Endothelial cell of hepatic sinusoid (primary cell): ENCODE data around the gene LINC01488.

Source experiments
- in situ Hi-C: cut with HindIII; loops from 2 replicates; pipeline ENCODE4 v1.10.0; 2017; ENCODE audit warnings: low sequenced_read_pairs

LINC01488 gene

DNA sequence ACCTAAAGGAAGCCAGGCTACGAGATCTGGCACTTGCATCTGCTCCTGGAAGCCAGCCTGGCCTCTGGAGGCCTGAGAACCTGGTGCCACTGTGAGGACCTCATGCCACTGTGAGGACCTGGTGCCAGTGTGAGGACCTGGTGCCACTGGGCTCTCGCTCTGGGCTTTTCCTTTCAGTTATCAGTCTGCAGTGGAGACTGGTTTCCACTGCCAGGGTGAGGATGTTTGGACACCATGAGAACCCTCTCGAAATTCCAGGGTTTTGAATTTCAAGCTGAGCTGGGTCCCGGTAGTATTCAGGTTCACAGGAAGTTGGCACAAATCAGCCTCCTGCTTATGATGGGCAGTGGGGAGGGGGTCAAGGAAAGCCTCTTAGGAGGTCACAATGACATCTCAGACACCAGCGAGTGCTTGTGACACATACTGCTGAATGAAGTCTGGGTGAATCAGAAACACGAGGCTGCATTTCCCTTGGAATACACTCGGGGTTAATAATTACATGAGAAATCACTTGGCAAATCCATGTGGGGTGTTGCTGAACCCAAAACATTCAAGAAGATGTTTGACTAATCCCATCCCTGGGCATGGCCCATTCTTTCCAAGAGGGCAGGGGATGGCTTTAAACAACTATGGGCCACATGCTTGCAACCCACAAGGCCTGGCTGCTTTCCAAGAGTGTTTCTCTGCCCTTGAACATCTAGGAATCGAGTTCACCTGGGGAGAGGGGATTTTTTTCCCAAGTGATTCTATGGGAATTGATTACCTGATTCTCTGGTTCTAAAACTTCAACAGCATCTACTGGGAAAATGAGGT, 60.2 kb downstream of the LINC01488 start:
- in situ Hi-C loops = no loop called here

DNA sequence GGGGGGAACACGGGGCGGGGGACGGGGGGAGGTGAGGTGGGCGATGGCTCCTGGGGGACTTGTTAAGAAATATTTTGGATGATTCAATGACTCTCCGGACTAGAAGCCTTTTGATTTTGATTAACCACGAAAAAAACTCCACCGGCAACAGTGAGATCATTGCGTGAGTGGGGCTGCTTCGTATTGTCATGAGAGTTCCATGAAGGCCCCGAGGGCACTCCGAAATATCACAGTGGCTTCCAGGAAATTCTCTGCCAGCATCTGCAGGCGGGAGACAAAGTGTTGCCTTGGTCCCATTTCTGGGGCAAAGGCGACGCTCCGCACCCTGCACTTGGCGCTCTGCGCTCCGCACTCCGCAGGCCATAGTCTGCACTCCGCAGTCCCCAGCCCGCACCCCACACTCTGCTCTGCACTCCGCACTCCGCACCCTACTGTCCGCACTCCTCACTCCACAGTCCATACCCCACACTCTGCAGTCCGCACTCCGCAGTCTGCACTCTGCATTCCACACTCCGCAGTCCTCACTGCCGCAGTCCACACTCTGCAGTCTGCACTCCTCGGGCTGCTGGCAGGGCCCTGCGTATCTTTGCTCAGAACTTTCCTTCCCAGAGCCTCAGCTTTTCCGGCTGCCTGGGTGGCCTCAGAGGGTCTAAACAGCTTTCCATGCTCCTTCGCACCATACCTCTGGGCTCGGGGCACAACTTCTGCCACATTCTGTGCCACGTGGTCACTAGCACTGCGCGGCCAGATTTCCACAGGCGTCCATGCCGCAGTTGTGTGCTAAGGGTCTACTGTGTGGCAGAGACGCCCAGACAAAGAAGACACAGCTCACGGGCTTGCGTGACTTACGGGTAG, 61.1 kb downstream of the LINC01488 start:
- in situ Hi-C loops = no loop called here
